Neutrophil (primary cell): ENCODE data around the gene EFHD2.
"Not testable (repeated sequence)": the region's sequence is repeated elsewhere in the genome, so short reads cannot be mapped to it uniquely, and the experiment has no call there.

Experiments used
- H3K27ac ChIP-seq: fragments of 200-600 bp; sonication (generic); 2 replicates; pipeline ENCODE4 v1.5.1; 2016; ENCODE audit warnings: mild to moderate bottlenecking, moderate library complexity
- H3K27me3 ChIP-seq: fragments of 200-600 bp; sonication (generic); 2 replicates; pipeline ENCODE4 v1.6.0; 2016; ENCODE audit warnings: mild to moderate bottlenecking
- H3K36me3 ChIP-seq: fragments of 200-600 bp; sonication (generic); 2 replicates; pipeline ENCODE4 v1.5.1; 2017
- H3K4me1 ChIP-seq, 2 experiments: fragments of 200-600 bp in 1 of 2; sonication (generic) in 1 of 2; 1 replicate in 1 of 2; 2 replicates in 1 of 2; pipeline versions ENCODE4 v1.5.1 to v1.6.1; 2013 to 2016; ENCODE audit warnings: low read depth in 1 of 2, low read length in 1 of 2, mild to moderate bottlenecking in 1 of 2, moderate library complexity in 1 of 2; ENCODE audit not compliant: control insufficient read depth in 1 of 2, insufficient read depth in 1 of 2
- H3K4me3 ChIP-seq, 2 experiments: fragments of 200-600 bp in 1 of 2; sonication (generic) in 1 of 2; 1 replicate in 1 of 2; 2 replicates in 1 of 2; pipeline ENCODE4 v1.5.1; 2013 to 2016; ENCODE audit warnings: low read depth in 1 of 2, low read length in 1 of 2, mild to moderate bottlenecking in 1 of 2, moderate library complexity in 1 of 2
- H3K9me3 ChIP-seq: fragments of 200-600 bp; sonication (generic); 2 replicates; pipeline ENCODE4 v1.5.1; 2016
- CTCF ChIP-seq: fragments of 200-600 bp; sonication (generic); IDR thresholded peaks from 2 replicates; pipeline ENCODE4 v1.5.1; 2016; ENCODE audit warnings: antibody characterized with exemption

EFHD2 gene

GRCh38 chr1:15433471-15433870 is 23.8 kb downstream of the EFHD2 start:
- peak overlapping the region; percentile 82 for H3K27ac ChIP-seq

GRCh38 chr1:15434739-15435138 is 25.1 kb downstream of the EFHD2 start:
- not testable (repeated sequence) for H3K9me3 ChIP-seq, H3K27me3 ChIP-seq
- Histone ChIP-seq H3K27ac (peak overlapping the region; percentile 82), H3K4me1 (peaks cover 17 to 40% of the 10 kb centered on the region in 2 experiments), H3K36me3 (peaks cover 33% of the 10 kb centered on the region), H3K4me3 (peak overlapping the region; percentile 12 to 50)

More at GRCh38 chr1:15433471-15433870, 23.8 kb downstream of the EFHD2 start:
- peaks cover 45% of the 10 kb centered on the region for H3K36me3 ChIP-seq
- no peaks in the 10 kb centered on the region for H3K27me3 ChIP-seq
- no peak overlapping the region for H3K4me3 ChIP-seq
- H3K9me3 ChIP-seq: no peaks in the 10 kb centered on the region
- no peak for TF ChIP-seq CTCF
- peaks cover 17 to 37% of the 10 kb centered on the region in 2 experiments for H3K4me1 ChIP-seq

- Histone ChIP-seq H3K4me1 (peaks cover 17 to 40% of the 10 kb centered on the region in 2 experiments), H3K27me3 (no peaks in the 10 kb centered on the region), H3K4me3 (peak overlapping the region; percentile 12 to 50), H3K36me3 (peaks cover 25% of the 10 kb centered on the region), H3K9me3 (no peaks in the 10 kb centered on the region), H3K27ac (peak overlapping the region; percentile 82)
- TF ChIP-seq CTCF: no peak
These were observed 25.8 kb downstream of the EFHD2 start for GRCh38 chr1:15435239-15436077.

- H3K9me3 ChIP-seq: no peaks in the 10 kb centered on the region
- H3K4me1 ChIP-seq: peaks cover 17 to 32% of the 10 kb centered on the region in 2 experiments
- H3K4me3 ChIP-seq: no peak overlapping the region
- no peak overlapping the region for H3K27ac ChIP-seq
- H3K36me3 ChIP-seq: peaks cover 10% of the 10 kb centered on the region
- H3K27me3 ChIP-seq: no peaks in the 10 kb centered on the region
- TF ChIP-seq CTCF: no peak
These were observed 27.3 kb downstream of the EFHD2 start for GRCh38 chr1:15436881-15437442.

- Histone ChIP-seq H3K4me1 (peaks cover 12 to 22% of the 10 kb centered on the region in 2 experiments), H3K36me3 (no peaks in the 10 kb centered on the region), H3K4me3 (no peak overlapping the region), H3K27me3 (peaks cover 1% of the 10 kb centered on the region), H3K27ac (no peak overlapping the region), H3K9me3 (no peaks in the 10 kb centered on the region)
- no peak for TF ChIP-seq CTCF
These were observed 29.6 kb downstream of the EFHD2 start for GRCh38 chr1:15439325-15439724.

GRCh38 chr1:15440357-15440756 is 30.7 kb downstream of the EFHD2 start:
- no peaks in the 10 kb centered on the region for H3K9me3 ChIP-seq
- no peaks in the 10 kb centered on the region for H3K36me3 ChIP-seq
- peaks cover 12% of the 10 kb centered on the region for H3K27me3 ChIP-seq
- no peak for TF ChIP-seq CTCF
- H3K4me3 ChIP-seq: no peak overlapping the region
- H3K27ac ChIP-seq: no peak overlapping the region
- peaks cover 2 to 11% of the 10 kb centered on the region in 2 experiments for H3K4me1 ChIP-seq
